ENCODE results near the gene GRK6. TPM values are rescaled to one million over a fixed set of nuclear protein-coding genes. Genes with fewer than 3 reads are reported as not detected.
"Not testable (repeated sequence)": the region's sequence is repeated elsewhere in the genome, so short reads cannot be mapped to it uniquely, and the experiment has no call there.

The GRK6 gene
- total RNA-seq, 1 donor from 2014 or later = 16.0 TPM

- DNase-seq (no peak), ATAC-seq (ENCODE audit: poor library complexity) (no peak)
- intact Hi-C loops (cut with DNase I) = no loop called here
These were observed 47.6 kb downstream of the GRK6 start for GRCh38 chr5:177474002-177474476.

- ATAC-seq (ENCODE audit: poor library complexity) (no peak), DNase-seq (no peak)
- intact Hi-C loops (cut with DNase I) = no loop called here
These were observed 48.5 kb downstream of the GRK6 start for GRCh38 chr5:177474846-177475562.

GRCh38 chr5:177475563-177476427 lies 49.3 kb downstream of the GRK6 start:
- ATAC-seq (ENCODE audit: poor library complexity) (no peak), DNase-seq (no peak)

GRCh38 chr5:177476531-177477233 lies 50.2 kb downstream of the GRK6 start:
- ATAC-seq (ENCODE audit: poor library complexity) = no peak
- DNase-seq = peak; percentile 66
- intact Hi-C loops (cut with DNase I) = no loop called here

More at GRCh38 chr5:177475563-177476427, 49.3 kb downstream of the GRK6 start:
- intact Hi-C loops (cut with DNase I) = no loop called here

- no peak for DNase-seq
- intact Hi-C loops (cut with DNase I) = no loop called here
- ATAC-seq (ENCODE audit: poor library complexity) = no peak
These were observed 51.4 kb downstream of the GRK6 start for GRCh38 chr5:177477701-177478477.

- intact Hi-C loops (cut with DNase I) = no loop called here
- peak; percentile 94 for DNase-seq
- ATAC-seq (ENCODE audit: poor library complexity) = peak; percentile 95
These were observed 52.5 kb downstream of the GRK6 start for GRCh38 chr5:177478711-177479646.

- ATAC-seq (ENCODE audit: poor library complexity) (peak; percentile 7), DNase-seq (no peak)
- intact Hi-C loops (cut with DNase I) = no loop called here
These were observed 53.3 kb downstream of the GRK6 start for GRCh38 chr5:177479774-177480173.

- ATAC-seq (ENCODE audit: poor library complexity) = no peak
- DNase-seq = no peak
- intact Hi-C loops (cut with DNase I) = no loop called here
These were observed 55.9 kb downstream of the GRK6 start for GRCh38 chr5:177482359-177482795.

GRCh38 chr5:177483042-177483441 lies 56.6 kb downstream of the GRK6 start:
- ATAC-seq (ENCODE audit: poor library complexity) = no peak
- no peak for DNase-seq
- intact Hi-C loops (cut with DNase I) = no loop called here

GRCh38 chr5:177483994-177484901 lies 57.8 kb downstream of the GRK6 start:
- no peak for ATAC-seq (ENCODE audit: poor library complexity)
- no peak for DNase-seq
- intact Hi-C loops (cut with DNase I) = no loop called here

GRCh38 chr5:177484902-177485549 lies 58.5 kb downstream of the GRK6 start:
- DNase-seq (no peak), ATAC-seq (ENCODE audit: poor library complexity) (no peak)
- intact Hi-C loops (cut with DNase I) = no loop called here

- DNase-seq; intact Hi-C loops (cut with DNase I); ATAC-seq (ENCODE audit: poor library complexity): not testable (repeated sequence)
These were observed 59.3 kb downstream of the GRK6 start for GRCh38 chr5:177485753-177486152.

- no peak for DNase-seq
- ATAC-seq (ENCODE audit: poor library complexity) = no peak
- intact Hi-C loops (cut with DNase I) = no loop called here
These were observed 59.8 kb downstream of the GRK6 start for GRCh38 chr5:177486256-177486655.

GRCh38 chr5:177487144-177487543 lies 60.7 kb downstream of the GRK6 start:
- no peak for ATAC-seq (ENCODE audit: poor library complexity)
- no peak for DNase-seq
- intact Hi-C loops (cut with DNase I) = no loop called here

GRCh38 chr5:177487975-177488374 lies 61.5 kb downstream of the GRK6 start:
- no peak for DNase-seq
- intact Hi-C loops (cut with DNase I) = no loop called here
- ATAC-seq (ENCODE audit: poor library complexity) = no peak

- DNase-seq = no peak
- no peak for ATAC-seq (ENCODE audit: poor library complexity)
- intact Hi-C loops (cut with DNase I) = no loop called here
These were observed 62.7 kb downstream of the GRK6 start for GRCh38 chr5:177489119-177489716.

Data from Right ventricle myocardium superior (tissue), 1 donor.